K562 (cell line): ENCODE measurements around the gene TIGAR. TPM values are rescaled to one million over a fixed set of nuclear protein-coding genes. Genes with fewer than 3 reads are reported as not detected.

Experiments
- ADNP ChIP-seq: fragments of 200-800 bp; sonication (Bioruptor generic); IDR thresholded peaks from 2 replicates; pipeline ENCODE4 v1.6.1; 2016; ENCODE audit warnings: missing genetic modification characterization, missing compliant biosample characterization
- CBX8 ChIP-seq: fragments of 200-600 bp; sonication (generic); IDR thresholded peaks from 2 replicates; pipeline ENCODE4 v1.6.1; 2012; ENCODE audit warnings: borderline replicate concordance, mixed run types, low read depth, mild to moderate bottlenecking, moderate library complexity, mixed read lengths, low read length, control low read depth, inconsistent platforms; ENCODE audit not compliant: poor library complexity, severe bottlenecking; ENCODE audit errors: extremely low read depth
- MAFF ChIP-seq: IDR thresholded peaks from 2 replicates; pipeline ENCODE4 v1.6.1; 2012; ENCODE audit warnings: low read length, improper control_type of control experiment
- NFATC3 ChIP-seq: fragments of 450-650 bp; IDR thresholded peaks from 2 replicates; pipeline ENCODE4 v1.6.1; 2017; ENCODE audit warnings: mild to moderate bottlenecking
- NFYB ChIP-seq: IDR thresholded peaks from 2 replicates; pipeline ENCODE4 v1.6.1; 2011; ENCODE audit warnings: mild to moderate bottlenecking, moderate library complexity; ENCODE audit not compliant: insufficient read length; ENCODE audit errors: extremely low read depth
- PHF8 ChIP-seq: fragments of 200-600 bp; sonication (generic); IDR thresholded peaks from 2 replicates; pipeline ENCODE4 v1.6.1; 2012; ENCODE audit warnings: mixed run types, mild to moderate bottlenecking, inconsistent platforms, low read length, moderate library complexity, borderline replicate concordance
- RAD51 ChIP-seq: fragments of 450-650 bp; IDR thresholded peaks from 2 replicates; pipeline ENCODE4 v1.7.1; 2016; ENCODE audit warnings: low read depth, mild to moderate bottlenecking, borderline replicate concordance
- SMC3 ChIP-seq: conservative IDR thresholded peaks from 2 replicates; pipeline ENCODE4 v1.6.1; 2011; ENCODE audit warnings: low read depth, low read length, improper control_type of control experiment; ENCODE audit not compliant: insufficient read depth
- SNRNP70 ChIP-seq: fragments of 200-400 bp; formaldehyde crosslinking; optimal IDR thresholded peaks from 2 replicates; pipeline ENCODE3; 2017; ENCODE audit warnings: low read depth, low read length
- TRIM24 ChIP-seq, 2 experiments: fragments of 450-650 bp; IDR thresholded peaks; 2 replicates each; pipeline ENCODE4 v1.6.1; 2016
- ZNF133 ChIP-seq: fragments of 250-450 bp; sonication (Bioruptor Pico); IDR thresholded peaks from 2 replicates; pipeline ENCODE4 v1.4.0; 2020; ENCODE audit warnings: mild to moderate bottlenecking
- ZNF263 ChIP-seq: sonication (generic); formaldehyde crosslinking; IDR thresholded peaks from 2 replicates; pipeline ENCODE4 v1.8.0; 2022; ENCODE audit warnings: mild to moderate bottlenecking, missing genetic modification reagents, borderline replicate concordance
- ZNF644 ChIP-seq: fragments of 200-800 bp; sonication (Bioruptor generic); IDR thresholded peaks from 2 replicates; pipeline ENCODE4 v1.6.1; 2016; ENCODE audit warnings: low read depth, missing genetic modification characterization, missing compliant biosample characterization
- polyA plus RNA-seq, 8 experiments: library from polyadenylated mRNA; depleted of rRNA in 4 of 8; stranded (reverse) in 5 of 8; unstranded in 3 of 8; fragments of >200 nt; fragmentation: Nextera tagmentation in 2 of 8; fragmentation: Illumina TruSeq in 1 of 8; extraction: Ambion mirVana in 2 of 8; extraction: Trizol in 1 of 8; gene quantifications; 2 replicates each; pipeline versions ENCODE4 v1.2.1 to v1.2.3, GENCODE V29; 2011 to 2014; ENCODE audit warnings: inconsistent platforms in 1 of 8, missing spikeins in 1 of 8
- total RNA-seq, 7 experiments: library from RNA; depleted of rRNA in 6 of 7; stranded (reverse); fragments of >200 nt in 6 of 7; fragmentation: Illumina TruSeq in 2 of 7; extraction: Trizol in 2 of 7; gene quantifications; 2 replicates each; pipeline versions ENCODE4 v1.2.1 to v1.2.3, GENCODE V29; 2011 to 2021; ENCODE audit warnings: low replicate concordance in 1 of 7
- TF ChIP-seq, protein P1 (sequence below), 2 experiments: fragments of 450-650 bp; IDR thresholded peaks; 2 replicates each; pipeline ENCODE4 v1.6.1; 2016; ENCODE audit warnings: mild to moderate bottlenecking in 2 of 2, borderline replicate concordance in 1 of 2, low read depth in 1 of 2, moderate library complexity in 1 of 2
- TF ChIP-seq, protein P2 (sequence below): fragments of 250-450 bp; sonication (Bioruptor Pico); IDR thresholded peaks from 2 replicates; pipeline ENCODE4 v1.4.0; 2020

TIGAR gene
- total and polyA plus RNA-seq, 9 of the 15 experiments (the other 6 are each of a cell fraction or from before 2014, with no cell fraction given): 0.11 to 1.0 (median 0.53) TPM; not detected in 2

DNA sequence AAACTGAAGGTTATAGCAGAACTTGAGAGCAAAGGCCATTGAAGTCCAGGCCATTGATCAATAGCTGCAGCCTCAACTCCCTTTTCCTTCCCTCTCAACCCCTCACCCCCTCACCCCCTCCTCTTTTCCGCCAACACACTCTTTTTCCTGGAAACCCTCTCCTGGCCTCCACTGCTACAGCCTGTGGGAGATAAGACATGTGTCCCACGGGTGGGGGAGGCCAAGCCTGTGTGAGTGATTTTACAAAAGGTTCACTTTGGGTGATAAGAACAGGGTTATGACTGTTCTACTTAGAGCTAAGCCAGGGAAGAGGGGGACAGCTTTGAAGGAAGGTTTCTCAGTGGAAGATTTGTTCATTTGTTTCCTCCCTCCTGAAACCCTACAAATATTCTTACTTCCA, 67.6 kb downstream of the TIGAR start (continued):
- TF ChIP-seq RAD51 (no peak), ADNP (tag) (no peak), MAFF (no peak), PHF8 (no peak), ZNF644 (tag) (no peak), NFYB (no peak), CBX8 (no peak), ZNF263 (CRISPR knock-in tag) (no peak), SMC3 (no peak), SNRNP70 (no peak), ZNF133 (no peak), NFATC3 (no peak), TRIM24 (IDR thresholded peaks at IDR 0.05) (peak in 1 of 2 experiments; percentile 78; a peak in 2 of 4 replicates)
- TF ChIP-seq, protein P1, sequence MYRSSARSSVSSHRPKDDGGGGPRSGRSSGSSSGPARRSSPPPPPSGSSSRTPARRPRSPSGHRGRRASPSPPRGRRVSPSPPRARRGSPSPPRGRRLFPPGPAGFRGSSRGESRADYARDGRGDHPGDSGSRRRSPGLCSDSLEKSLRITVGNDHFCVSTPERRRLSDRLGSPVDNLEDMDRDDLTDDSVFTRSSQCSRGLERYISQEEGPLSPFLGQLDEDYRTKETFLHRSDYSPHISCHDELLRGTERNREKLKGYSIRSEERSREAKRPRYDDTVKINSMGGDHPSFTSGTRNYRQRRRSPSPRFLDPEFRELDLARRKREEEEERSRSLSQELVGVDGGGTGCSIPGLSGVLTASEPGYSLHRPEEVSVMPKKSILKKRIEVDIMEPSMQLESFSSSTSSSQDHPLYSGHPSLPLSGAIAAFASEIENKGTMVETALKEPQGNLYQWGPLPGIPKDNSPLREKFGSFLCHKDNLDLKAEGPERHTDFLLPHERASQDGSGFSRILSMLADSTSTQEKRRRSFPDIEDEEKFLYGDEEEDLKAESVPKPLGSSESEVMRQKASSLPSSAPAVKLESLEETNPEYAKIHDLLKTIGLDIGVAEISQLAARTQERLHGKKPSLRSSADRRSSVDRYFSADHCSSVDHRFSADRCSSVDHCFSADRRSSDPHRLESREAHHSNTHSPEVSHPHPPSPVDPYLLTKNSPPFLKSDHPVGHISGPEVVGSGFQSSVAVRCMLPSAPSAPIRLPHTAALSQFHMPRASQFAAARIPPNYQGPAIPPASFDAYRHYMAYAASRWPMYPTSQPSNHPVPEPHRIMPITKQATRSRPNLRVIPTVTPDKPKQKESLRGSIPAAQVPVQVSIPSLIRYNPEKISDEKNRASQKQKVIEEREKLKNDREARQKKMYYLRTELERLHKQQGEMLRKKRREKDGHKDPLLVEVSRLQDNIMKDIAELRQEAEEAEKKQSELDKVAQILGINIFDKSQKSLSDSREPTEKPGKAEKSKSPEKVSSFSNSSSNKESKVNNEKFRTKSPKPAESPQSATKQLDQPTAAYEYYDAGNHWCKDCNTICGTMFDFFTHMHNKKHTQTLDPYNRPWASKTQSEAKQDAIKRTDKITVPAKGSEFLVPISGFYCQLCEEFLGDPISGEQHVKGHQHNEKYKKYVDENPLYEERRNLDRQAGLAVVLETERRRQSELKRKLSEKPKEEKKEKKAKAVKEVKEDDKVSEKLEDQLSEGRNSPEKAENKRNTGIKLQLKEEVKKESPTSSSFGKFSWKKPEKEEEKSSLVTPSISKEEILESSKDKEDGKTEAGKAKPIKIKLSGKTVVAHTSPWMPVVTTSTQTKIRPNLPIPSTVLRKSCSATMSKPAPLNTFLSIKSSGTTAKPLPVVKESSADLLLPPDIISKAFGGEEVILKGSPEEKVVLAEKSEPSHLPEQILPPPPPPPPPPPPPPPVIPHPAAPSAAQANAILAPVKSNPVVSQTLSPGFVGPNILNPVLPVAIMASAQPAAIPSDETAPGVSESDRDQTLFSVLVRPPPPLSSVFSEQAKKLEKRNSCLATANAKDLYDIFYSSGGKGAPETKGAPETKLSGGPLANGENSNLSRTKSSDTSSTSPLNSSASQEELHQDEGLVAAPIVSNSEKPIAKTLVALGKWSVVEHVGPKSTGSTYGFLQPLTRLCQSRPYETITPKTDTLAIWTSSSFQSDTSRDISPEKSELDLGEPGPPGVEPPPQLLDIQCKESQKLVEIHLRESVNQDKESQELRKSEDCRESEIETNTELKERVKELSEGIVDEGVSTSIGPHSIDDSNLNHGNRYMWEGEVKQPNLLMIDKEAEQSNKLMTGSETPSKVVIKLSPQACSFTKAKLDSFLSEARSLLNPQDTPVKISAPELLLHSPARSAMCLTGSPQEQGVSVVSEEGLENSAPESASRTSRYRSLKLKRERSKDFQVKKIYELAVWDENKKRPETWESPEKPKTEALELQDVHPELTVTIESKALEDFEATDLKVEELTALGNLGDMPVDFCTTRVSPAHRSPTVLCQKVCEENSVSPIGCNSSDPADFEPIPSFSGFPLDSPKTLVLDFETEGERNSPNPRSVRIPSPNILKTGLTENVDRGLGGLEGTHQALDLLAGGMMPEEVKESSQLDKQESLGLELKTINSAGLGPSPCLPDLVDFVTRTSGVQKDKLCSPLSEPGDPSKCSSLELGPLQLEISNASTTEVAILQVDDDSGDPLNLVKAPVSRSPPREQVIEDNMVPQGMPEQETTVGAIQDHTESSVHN (IDR thresholded peaks at IDR 0.05; ENCODE audit: borderline replicate concordance in 1 of 2, low read depth in 1 of 2): no peak
- TF ChIP-seq, protein P2, sequence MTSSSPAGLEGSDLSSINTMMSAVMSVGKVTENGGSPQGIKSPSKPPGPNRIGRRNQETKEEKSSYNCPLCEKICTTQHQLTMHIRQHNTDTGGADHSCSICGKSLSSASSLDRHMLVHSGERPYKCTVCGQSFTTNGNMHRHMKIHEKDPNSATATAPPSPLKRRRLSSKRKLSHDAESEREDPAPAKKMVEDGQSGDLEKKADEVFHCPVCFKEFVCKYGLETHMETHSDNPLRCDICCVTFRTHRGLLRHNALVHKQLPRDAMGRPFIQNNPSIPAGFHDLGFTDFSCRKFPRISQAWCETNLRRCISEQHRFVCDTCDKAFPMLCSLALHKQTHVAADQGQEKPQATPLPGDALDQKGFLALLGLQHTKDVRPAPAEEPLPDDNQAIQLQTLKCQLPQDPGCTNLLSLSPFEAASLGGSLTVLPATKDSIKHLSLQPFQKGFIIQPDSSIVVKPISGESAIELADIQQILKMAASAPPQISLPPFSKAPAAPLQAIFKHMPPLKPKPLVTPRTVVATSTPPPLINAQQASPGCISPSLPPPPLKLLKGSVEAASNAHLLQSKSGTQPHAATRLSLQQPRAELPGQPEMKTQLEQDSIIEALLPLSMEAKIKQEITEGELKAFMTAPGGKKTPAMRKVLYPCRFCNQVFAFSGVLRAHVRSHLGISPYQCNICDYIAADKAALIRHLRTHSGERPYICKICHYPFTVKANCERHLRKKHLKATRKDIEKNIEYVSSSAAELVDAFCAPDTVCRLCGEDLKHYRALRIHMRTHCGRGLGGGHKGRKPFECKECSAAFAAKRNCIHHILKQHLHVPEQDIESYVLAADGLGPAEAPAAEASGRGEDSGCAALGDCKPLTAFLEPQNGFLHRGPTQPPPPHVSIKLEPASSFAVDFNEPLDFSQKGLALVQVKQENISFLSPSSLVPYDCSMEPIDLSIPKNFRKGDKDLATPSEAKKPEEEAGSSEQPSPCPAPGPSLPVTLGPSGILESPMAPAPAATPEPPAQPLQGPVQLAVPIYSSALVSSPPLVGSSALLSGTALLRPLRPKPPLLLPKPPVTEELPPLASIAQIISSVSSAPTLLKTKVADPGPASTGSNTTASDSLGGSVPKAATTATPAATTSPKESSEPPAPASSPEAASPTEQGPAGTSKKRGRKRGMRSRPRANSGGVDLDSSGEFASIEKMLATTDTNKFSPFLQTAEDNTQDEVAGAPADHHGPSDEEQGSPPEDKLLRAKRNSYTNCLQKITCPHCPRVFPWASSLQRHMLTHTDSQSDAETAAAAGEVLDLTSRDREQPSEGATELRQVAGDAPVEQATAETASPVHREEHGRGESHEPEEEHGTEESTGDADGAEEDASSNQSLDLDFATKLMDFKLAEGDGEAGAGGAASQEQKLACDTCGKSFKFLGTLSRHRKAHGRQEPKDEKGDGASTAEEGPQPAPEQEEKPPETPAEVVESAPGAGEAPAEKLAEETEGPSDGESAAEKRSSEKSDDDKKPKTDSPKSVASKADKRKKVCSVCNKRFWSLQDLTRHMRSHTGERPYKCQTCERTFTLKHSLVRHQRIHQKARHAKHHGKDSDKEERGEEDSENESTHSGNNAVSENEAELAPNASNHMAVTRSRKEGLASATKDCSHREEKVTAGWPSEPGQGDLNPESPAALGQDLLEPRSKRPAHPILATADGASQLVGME (CRISPR knock-in tag): no peak
